Ramos (cell line): ENCODE measurements around the gene HMOX1.
"Not testable (repeated sequence)": the region's sequence is repeated elsewhere in the genome, so short reads cannot be mapped to it uniquely, and the experiment has no call there.

ENCODE experiments used
- in situ Hi-C: fragments of 300-500 bp; cut with MboI; formaldehyde crosslinking; loops from one replicate; pipeline ENCODE4 v1.14.3; 2022; ENCODE audit warnings: low sequenced_read_pairs; ENCODE audit not compliant: unreplicated experiment

The HMOX1 gene

GRCh38 chr22:35377735-35378134, 3.2 kb upstream of the HMOX1 start:
- in situ Hi-C loops, result no loop called here

GRCh38 chr22:35378621-35379020, 2.3 kb upstream of the HMOX1 start:
- in situ Hi-C loops, result no loop called here

- in situ Hi-C loops, result no loop called here
Observed at GRCh38 chr22:35379146-35379993, 1.5 kb upstream of the HMOX1 start.

- in situ Hi-C loops, result no loop called here
Observed at GRCh38 chr22:35380013-35380412, 883 bp upstream of the HMOX1 start.

- in situ Hi-C loops, result no loop called here
Observed at GRCh38 chr22:35381424-35382009, 621 bp downstream of the HMOX1 start.

- in situ Hi-C loops, result no loop called here
Observed at GRCh38 chr22:35383679-35384071, 2.8 kb downstream of the HMOX1 start.

GRCh38 chr22:35384527-35384926, 3.6 kb downstream of the HMOX1 start:
- in situ Hi-C loops, result no loop called here

- in situ Hi-C loops, result no loop called here
Observed at GRCh38 chr22:35384975-35385588, 4.2 kb downstream of the HMOX1 start.

GRCh38 chr22:35386670-35387288, 5.9 kb downstream of the HMOX1 start:
- in situ Hi-C loops, result no loop called here

GRCh38 chr22:35390933-35391332, 10.0 kb downstream of the HMOX1 start:
- in situ Hi-C loops, result no loop called here

GRCh38 chr22:35392357-35392756, 11.5 kb downstream of the HMOX1 start:
- in situ Hi-C loops, result no loop called here

GRCh38 chr22:35393116-35394010, 12.5 kb downstream of the HMOX1 start:
- in situ Hi-C loops, result no loop called here

- in situ Hi-C loops, result no loop called here
Observed at GRCh38 chr22:35394011-35394312, 13.1 kb downstream of the HMOX1 start.

GRCh38 chr22:35394810-35395563, 14.1 kb downstream of the HMOX1 start:
- in situ Hi-C loops, result no loop called here

GRCh38 chr22:35396622-35397021, 15.7 kb downstream of the HMOX1 start:
- in situ Hi-C loops, result not testable (repeated sequence)

GRCh38 chr22:35397095-35397904, 16.4 kb downstream of the HMOX1 start:
- in situ Hi-C loops, result no loop called here

- in situ Hi-C loops, result no loop called here
Observed at GRCh38 chr22:35398591-35398973, 17.7 kb downstream of the HMOX1 start.

- in situ Hi-C loops, result no loop called here
Observed at GRCh38 chr22:35399114-35399677, 18.3 kb downstream of the HMOX1 start.
